OCI-LY1 (cell line): ENCODE data around the gene SFT2D2.

Experiments
- CTCF ChIP-seq: fragments of 200-600 bp; sonication (generic), shearing (Covaris generic); IDR thresholded peaks from 2 replicates; pipeline ENCODE4 v1.5.1; 2017; ENCODE audit warnings: mild to moderate bottlenecking, antibody characterized with exemption, low read length, moderate library complexity, mixed read lengths
- EZH2 ChIP-seq: fragments of 200-600 bp; sonication (generic), shearing (Covaris generic); IDR thresholded peaks from 2 replicates; pipeline ENCODE4 v1.8.0; 2017; ENCODE audit warnings: borderline replicate concordance, mixed run types, mild to moderate bottlenecking, antibody characterized with exemption, low read length, moderate library complexity, mixed read lengths

GRCh38 chr1:168223681-168224540 is 1.9 kb upstream of the SFT2D2 start:
- TF ChIP-seq EZH2 (no peak), CTCF (no peak)
